WI38 (cell line): Measurements from ENCODE around the gene IQUB.
"Not testable (repeated sequence)": the region's sequence is repeated elsewhere in the genome, so short reads cannot be mapped to it uniquely, and the experiment has no call there.

Experiments
- H3K4me3 ChIP-seq: 2 replicates; pipeline ENCODE4 v1.5.1; 2011; ENCODE audit warnings: low read depth, mild to moderate bottlenecking, control low read depth, low read length
- TF ChIP-seq, protein P1 (sequence below): IDR thresholded peaks from 2 replicates; pipeline ENCODE4 v1.5.1; 2012; ENCODE audit warnings: low read depth, mild to moderate bottlenecking, control low read depth, low read length

Gene IQUB

DNA sequence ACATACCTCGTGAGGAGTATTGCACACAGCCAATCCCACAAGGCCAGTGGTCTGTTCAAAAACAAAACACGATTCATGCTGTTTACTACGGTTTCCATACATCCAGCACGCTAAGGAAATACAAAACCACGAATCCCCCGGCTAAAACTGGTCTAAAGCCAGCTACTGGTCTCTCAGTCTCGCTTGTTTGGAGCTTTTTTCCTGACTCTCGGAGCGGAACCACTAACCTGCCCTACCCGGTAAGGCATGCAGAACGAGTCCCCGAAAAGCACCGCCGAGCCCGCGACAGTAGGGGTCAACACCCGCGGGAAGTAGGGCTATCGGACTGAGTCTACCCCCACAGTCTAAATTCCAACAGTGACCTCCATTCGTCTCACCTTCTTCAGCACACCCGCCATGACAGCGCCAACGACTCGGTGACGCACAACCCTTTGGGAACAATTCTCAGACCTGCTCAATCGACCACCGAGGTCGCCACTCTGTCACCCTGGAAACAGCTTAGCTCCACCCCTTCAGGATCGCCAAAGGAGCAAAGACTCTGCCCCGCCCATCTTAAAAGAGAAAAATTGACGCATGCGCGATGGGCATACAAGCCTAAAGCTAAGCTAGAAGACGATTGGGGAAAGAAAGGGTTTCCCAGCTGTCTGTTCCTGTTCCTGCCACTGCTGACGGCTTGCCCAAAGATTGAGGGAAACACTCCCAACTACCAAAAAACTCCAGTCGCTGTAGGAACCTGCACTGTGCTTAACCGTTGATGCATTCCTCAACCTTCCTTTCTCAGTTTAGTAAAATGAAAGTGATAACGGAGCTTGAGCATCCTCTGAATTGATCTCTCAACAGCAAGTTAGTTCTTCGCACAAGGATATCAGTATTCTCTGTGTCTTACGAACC, 23.2 kb upstream of the IQUB start, which contains the start of gene NDUFA5:
NDUFA5 (minus strand) TSS at position 421 of the 891 bp plus-strand sequence; CDS start at position 398, 23 bp downstream.
- H3K4me3 ChIP-seq: peak within 1 kb of the TSS; percentile 100
- TF ChIP-seq, protein P1, sequence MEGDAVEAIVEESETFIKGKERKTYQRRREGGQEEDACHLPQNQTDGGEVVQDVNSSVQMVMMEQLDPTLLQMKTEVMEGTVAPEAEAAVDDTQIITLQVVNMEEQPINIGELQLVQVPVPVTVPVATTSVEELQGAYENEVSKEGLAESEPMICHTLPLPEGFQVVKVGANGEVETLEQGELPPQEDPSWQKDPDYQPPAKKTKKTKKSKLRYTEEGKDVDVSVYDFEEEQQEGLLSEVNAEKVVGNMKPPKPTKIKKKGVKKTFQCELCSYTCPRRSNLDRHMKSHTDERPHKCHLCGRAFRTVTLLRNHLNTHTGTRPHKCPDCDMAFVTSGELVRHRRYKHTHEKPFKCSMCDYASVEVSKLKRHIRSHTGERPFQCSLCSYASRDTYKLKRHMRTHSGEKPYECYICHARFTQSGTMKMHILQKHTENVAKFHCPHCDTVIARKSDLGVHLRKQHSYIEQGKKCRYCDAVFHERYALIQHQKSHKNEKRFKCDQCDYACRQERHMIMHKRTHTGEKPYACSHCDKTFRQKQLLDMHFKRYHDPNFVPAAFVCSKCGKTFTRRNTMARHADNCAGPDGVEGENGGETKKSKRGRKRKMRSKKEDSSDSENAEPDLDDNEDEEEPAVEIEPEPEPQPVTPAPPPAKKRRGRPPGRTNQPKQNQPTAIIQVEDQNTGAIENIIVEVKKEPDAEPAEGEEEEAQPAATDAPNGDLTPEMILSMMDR: no peak

- peak overlapping the region; percentile 100 for H3K4me3 ChIP-seq
- TF ChIP-seq, protein P1: no peak
Observed at GRCh38 chr7:123557016-123557397, 22.6 kb upstream of the IQUB start.

DNA sequence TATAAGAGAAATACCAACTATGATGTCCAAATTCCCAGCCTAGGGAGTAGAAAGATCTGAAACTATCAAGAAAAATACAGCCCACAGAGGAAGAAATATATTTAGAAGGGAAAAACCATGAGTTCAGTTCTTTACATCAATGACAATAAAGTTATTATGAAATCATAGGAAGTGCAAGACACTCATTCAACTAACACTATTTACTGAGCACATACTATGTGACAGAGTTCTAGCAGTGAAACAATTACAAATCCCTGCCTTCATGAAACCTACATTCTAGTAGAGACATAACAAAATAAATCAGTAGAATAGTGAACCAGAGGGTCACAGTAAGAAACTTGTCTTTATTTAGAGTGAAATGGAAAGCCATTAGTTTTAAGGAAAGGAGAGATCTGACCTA, 21.1 kb upstream of the IQUB start:
- TF ChIP-seq, protein P1: no peak
- no peak overlapping the region for H3K4me3 ChIP-seq

GRCh38 chr7:123553159-123553558, 18.8 kb upstream of the IQUB start:
- TF ChIP-seq, protein P1: no peak
- H3K4me3 ChIP-seq: no peak overlapping the region

- TF ChIP-seq, protein P1: no peak
- no peak overlapping the region for H3K4me3 ChIP-seq
Observed at GRCh38 chr7:123552641-123553040, 18.2 kb upstream of the IQUB start.

DNA sequence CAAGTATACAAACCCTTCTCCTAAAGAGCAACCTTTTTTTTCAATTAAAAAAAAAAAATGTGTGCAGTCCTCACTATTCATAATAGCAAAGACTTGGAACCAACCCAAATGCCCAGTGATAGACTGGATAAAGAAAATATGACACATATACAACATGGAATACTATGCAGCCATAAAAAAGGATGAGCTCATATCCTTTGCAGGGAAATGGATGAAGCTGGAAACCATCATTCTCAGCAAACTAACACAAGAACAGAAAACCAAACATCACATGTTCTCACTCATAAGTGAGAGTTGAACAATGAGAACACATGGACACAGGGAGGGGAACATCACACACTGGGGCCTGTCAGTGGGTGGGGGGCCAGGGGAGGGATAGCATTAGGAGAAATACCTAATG, 17.7 kb upstream of the IQUB start:
- not testable (repeated sequence) for H3K4me3 ChIP-seq

DNA sequence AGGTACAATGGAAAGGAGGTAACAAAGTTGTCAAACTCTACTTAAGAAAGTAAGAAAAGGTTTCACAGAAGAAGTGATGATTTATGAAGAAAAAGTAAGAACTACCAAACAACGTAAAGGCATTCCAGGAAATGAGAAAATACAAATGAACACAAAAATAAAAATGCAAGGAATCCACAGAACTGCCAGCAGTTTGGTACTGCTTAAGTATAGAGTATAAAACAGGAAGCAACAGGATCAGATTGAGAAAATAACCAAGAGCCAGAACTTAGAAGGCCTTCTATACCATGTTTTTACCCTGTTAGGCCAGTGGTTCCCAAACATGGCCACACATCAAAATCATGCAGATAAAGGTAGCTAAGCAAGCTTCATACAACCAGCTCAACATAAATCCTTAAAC, 14.0 kb upstream of the IQUB start:
- TF ChIP-seq, protein P1: no peak
- H3K4me3 ChIP-seq: no peak overlapping the region
